Brain microvascular endothelial cell (primary cell): ENCODE results near the gene C1orf174.
A peak's percentile ranks its signal among the peaks of the same experiment; 100 is the strongest.

Experiments used
- DNase-seq: peaks from one replicate; pipeline ENCODE4 v3.0.0-alpha.2; 2020
- H3K27ac ChIP-seq: fragments of 250-450 bp; sonication (Bioruptor Pico); 2 replicates; pipeline ENCODE4 v1.5.1; 2020; ENCODE audit warnings: mild to moderate bottlenecking, moderate library complexity
- H3K27me3 ChIP-seq: fragments of 250-450 bp; sonication (Bioruptor Pico); replicated peaks from 2 replicates; pipeline ENCODE4 v1.5.1; 2020; ENCODE audit warnings: mild to moderate bottlenecking
- H3K36me3 ChIP-seq: fragments of 250-450 bp; sonication (Bioruptor Pico); replicated peaks from 2 replicates; pipeline ENCODE4 v1.5.1; 2020; ENCODE audit warnings: mild to moderate bottlenecking
- H3K4me3 ChIP-seq: 2 replicates; pipeline ENCODE4 v1.5.1; 2011; ENCODE audit warnings: low read depth, mild to moderate bottlenecking, control low read depth, low read length, moderate library complexity
- CTCF ChIP-seq: IDR thresholded peaks from 2 replicates; pipeline ENCODE4 v1.5.1; 2011; ENCODE audit warnings: low read depth, mild to moderate bottlenecking, moderate library complexity, low read length, control low read depth, inconsistent platforms; ENCODE audit errors: missing control alignments
- in situ Hi-C: cut with HindIII; loops from 2 replicates; pipeline ENCODE4 v1.10.0; 2017; ENCODE audit warnings: low sequenced_read_pairs, low pct_ligation_motif_present

C1orf174 gene

GRCh38 chr1:3872546-3872945 lies 27.5 kb downstream of the C1orf174 start:
- H3K27ac ChIP-seq, result no peak overlapping the region
- no peak overlapping the region for H3K4me3 ChIP-seq
- in situ Hi-C loops, result no loop called here
- DNase-seq, result no peak
- H3K36me3 ChIP-seq, result peaks cover 4% of the 10 kb centered on the region
- H3K27me3 ChIP-seq, result no peaks in the 10 kb centered on the region
- TF ChIP-seq CTCF, result no peak

GRCh38 chr1:3871451-3871805 lies 28.6 kb downstream of the C1orf174 start:
- Histone ChIP-seq H3K36me3 (peaks cover 4% of the 10 kb centered on the region), H3K27me3 (no peaks in the 10 kb centered on the region), H3K4me3 (no peak overlapping the region), H3K27ac (no peak overlapping the region)
- in situ Hi-C loops, result no loop called here
- no peak for DNase-seq
- TF ChIP-seq CTCF, result no peak

GRCh38 chr1:3869751-3870301 lies 30.2 kb downstream of the C1orf174 start:
- peak; percentile 70 for DNase-seq
- in situ Hi-C loops, result no loop called here
- no peak overlapping the region for H3K27ac ChIP-seq
- peak; percentile 36 for TF ChIP-seq CTCF
- no peaks in the 10 kb centered on the region for H3K27me3 ChIP-seq
- H3K4me3 ChIP-seq, result no peak overlapping the region
- peaks cover 4% of the 10 kb centered on the region for H3K36me3 ChIP-seq

- in situ Hi-C loops, result no loop called here
- Histone ChIP-seq H3K36me3 (peaks cover 4% of the 10 kb centered on the region), H3K27me3 (no peaks in the 10 kb centered on the region), H3K27ac (no peak overlapping the region), H3K4me3 (no peak overlapping the region)
- no peak for TF ChIP-seq CTCF
- DNase-seq, result no peak
Observed at GRCh38 chr1:3868464-3869006, 31.5 kb downstream of the C1orf174 start.

GRCh38 chr1:3865606-3866160 lies 34.4 kb downstream of the C1orf174 start:
- Histone ChIP-seq H3K4me3 (no peak overlapping the region), H3K27me3 (no peaks in the 10 kb centered on the region), H3K27ac (no peak overlapping the region), H3K36me3 (peaks cover 4% of the 10 kb centered on the region)
- no peak for TF ChIP-seq CTCF
- in situ Hi-C loops, result no loop called here
- DNase-seq, result no peak

GRCh38 chr1:3864884-3865283 lies 35.2 kb downstream of the C1orf174 start:
- no peak overlapping the region for H3K4me3 ChIP-seq
- in situ Hi-C loops, result no loop called here
- TF ChIP-seq CTCF, result no peak
- no peak for DNase-seq
- peaks cover 4% of the 10 kb centered on the region for H3K36me3 ChIP-seq
- no peak overlapping the region for H3K27ac ChIP-seq
- H3K27me3 ChIP-seq, result no peaks in the 10 kb centered on the region
